H1 (cell line): Measurements from ENCODE around the gene TXNRD2. TPM values are rescaled to one million over a fixed set of nuclear protein-coding genes. Genes with fewer than 3 reads are reported as not detected.

Source experiments
- CTCF ChIA-PET: fragments of 300-600 bp; sonication (Branson Sonifier 250); formaldehyde crosslinking; loops from one replicate; lab custom pipeline; 2021; ENCODE audit not compliant: partially characterized antibody; lab: Charles Lee
- POLR2A ChIA-PET: fragments of 300-600 bp; sonication (Branson Sonifier 250); formaldehyde crosslinking; loops from one replicate; lab custom pipeline; 2021; ENCODE audit warnings: inconsistent platforms; ENCODE audit not compliant: partially characterized antibody; lab: Charles Lee
- DNase-seq, 2 experiments: peaks; one replicate each; pipeline versions ENCODE4 v3.0.0 to v3.0.0-alpha.2; 2010 to 2022; ENCODE audit warnings: low spot score in 2 of 2, low read depth in 1 of 2, mixed read lengths in 1 of 2
- FAIRE-seq: peaks from 2 replicates; lab custom pipeline; 2011; peaks lifted over from hg19 to GRCh38; lab: Jason Lieb, UNC
- H2AFZ ChIP-seq: 2 replicates; pipeline ENCODE4 v1.8.1; 2012; ENCODE audit warnings: low read length, inconsistent platforms
- H2AK5ac ChIP-seq: 2 replicates; pipeline ENCODE4 v1.6.1; 2013; ENCODE audit warnings: low read depth, low read length
- H2BK120ac ChIP-seq: replicated peaks from 2 replicates; pipeline ENCODE3; 2013; ENCODE audit warnings: low read depth, low read length, inconsistent platforms
- H2BK12ac ChIP-seq: 2 replicates; pipeline ENCODE4 v1.6.1; 2013; ENCODE audit warnings: low read depth, low read length
- H2BK15ac ChIP-seq: 2 replicates; pipeline ENCODE4 v1.6.1; 2013; ENCODE audit warnings: low read length
- H2BK20ac ChIP-seq: 2 replicates; pipeline ENCODE4 v1.6.1; 2013; ENCODE audit warnings: low read length
- H2BK5ac ChIP-seq: 2 replicates; pipeline ENCODE4 v1.6.1; 2013; ENCODE audit warnings: low read depth, low read length
- H3K14ac ChIP-seq: 2 replicates; pipeline ENCODE4 v1.6.1; 2013; ENCODE audit warnings: inconsistent platforms; ENCODE audit not compliant: insufficient read length
- H3K18ac ChIP-seq: 2 replicates; pipeline ENCODE4 v1.6.1; 2013; ENCODE audit warnings: low read length; ENCODE audit errors: extremely low read depth
- H3K23ac ChIP-seq: 2 replicates; pipeline ENCODE4 v1.6.1; 2013; ENCODE audit warnings: inconsistent platforms; ENCODE audit not compliant: insufficient read length
- H3K23me2 ChIP-seq: 2 replicates; pipeline ENCODE4 v1.6.1; 2013; ENCODE audit warnings: low read depth, low read length
- H3K27ac ChIP-seq: 2 replicates; pipeline ENCODE4 v1.6.1; 2011; ENCODE audit warnings: low read depth, low read length, inconsistent platforms
- H3K27me3 ChIP-seq, 4 experiments: replicated peaks in 1 of 4; 1 replicate in 1 of 4; 2 replicates in 3 of 4; pipeline versions ENCODE4 v1.6.1 to v1.8.1; 2011 to 2013; ENCODE audit warnings: low read length in 3 of 4, mild to moderate bottlenecking in 3 of 4, inconsistent platforms in 2 of 4, mixed read lengths in 2 of 4, moderate library complexity in 1 of 4; ENCODE audit not compliant: control insufficient read depth in 3 of 4, insufficient read depth in 3 of 4; ENCODE audit errors: extremely low read depth in 1 of 4
- H3K36me3 ChIP-seq, 4 experiments: 2 replicates each; pipeline versions ENCODE4 v1.6.1 to v1.8.1; 2011 to 2013; ENCODE audit warnings: mild to moderate bottlenecking in 4 of 4, low read length in 3 of 4, moderate library complexity in 2 of 4, control low read depth in 1 of 4, inconsistent platforms in 1 of 4; ENCODE audit not compliant: insufficient read depth in 4 of 4, control insufficient read depth in 2 of 4
- H3K4ac ChIP-seq: replicated peaks from 2 replicates; pipeline ENCODE3; 2013; ENCODE audit warnings: low read length, low read depth, mixed read lengths, inconsistent platforms; ENCODE audit not compliant: insufficient read length
- H3K4me1 ChIP-seq, 4 experiments: replicated peaks in 1 of 4; 1 replicate in 1 of 4; 2 replicates in 3 of 4; pipeline versions ENCODE4 v1.6.1 to v1.8.1; 2011 to 2013; ENCODE audit warnings: low read length in 3 of 4, inconsistent platforms in 2 of 4, mixed read lengths in 1 of 4; ENCODE audit not compliant: insufficient read depth in 4 of 4, control insufficient read depth in 3 of 4
- H3K4me2 ChIP-seq, 2 experiments: 2 replicates each; pipeline versions ENCODE4 v1.6.1 to v1.8.1; 2011 to 2013; ENCODE audit warnings: low read depth in 2 of 2, low read length in 2 of 2, control low read depth in 1 of 2, inconsistent platforms in 1 of 2, mild to moderate bottlenecking in 1 of 2; ENCODE audit not compliant: insufficient read depth in 1 of 2
- H3K4me3 ChIP-seq, 4 experiments: fragments of 200-600, 300-600 bp in 1 of 4; sonication (generic), shearing (Covaris generic), sonication (Bioruptor Twin) in 1 of 4; 2 replicates each; pipeline versions ENCODE4 v1.5.1 to v1.8.1; 2011 to 2016; ENCODE audit warnings: low read length in 4 of 4, low read depth in 3 of 4, control low read depth in 2 of 4, inconsistent platforms in 2 of 4, mild to moderate bottlenecking in 2 of 4, mixed read lengths in 1 of 4, moderate library complexity in 1 of 4; ENCODE audit not compliant: insufficient read depth in 2 of 4; ENCODE audit errors: extremely low read depth in 1 of 4
- H3K56ac ChIP-seq: replicated peaks from 2 replicates; pipeline ENCODE3; 2013; ENCODE audit warnings: low read depth, mild to moderate bottlenecking, mixed read lengths, low read length, inconsistent platforms; ENCODE audit not compliant: insufficient read length
- H3K79me1 ChIP-seq: 2 replicates; pipeline ENCODE4 v1.6.1; 2013; ENCODE audit warnings: low read depth, low read length, control low read depth
- H3K79me2 ChIP-seq, 2 experiments: 2 replicates each; pipeline versions ENCODE4 v1.6.1 to v1.8.1; 2012 to 2013; ENCODE audit warnings: low read length in 2 of 2, mild to moderate bottlenecking in 2 of 2, inconsistent platforms in 1 of 2; ENCODE audit not compliant: insufficient read depth in 2 of 2, control insufficient read depth in 1 of 2
- H3K9ac ChIP-seq, 4 experiments: replicated peaks in 1 of 4; 1 replicate in 1 of 4; 2 replicates in 3 of 4; pipeline versions ENCODE4 v1.6.1 to v1.8.1; 2011 to 2013; ENCODE audit warnings: low read depth in 3 of 4, low read length in 3 of 4, control low read depth in 2 of 4, mild to moderate bottlenecking in 2 of 4, moderate library complexity in 2 of 4, inconsistent platforms in 1 of 4; ENCODE audit errors: extremely low read depth in 1 of 4
- H3K9me3 ChIP-seq, 2 experiments: 2 replicates each; pipeline versions ENCODE4 v1.6.1 to v1.8.1; 2012 to 2013; ENCODE audit warnings: mild to moderate bottlenecking in 2 of 2, moderate library complexity in 2 of 2, control low read depth in 1 of 2, inconsistent platforms in 1 of 2, low read depth in 1 of 2, low read length in 1 of 2, mixed read lengths in 1 of 2; ENCODE audit not compliant: insufficient read depth in 2 of 2
- H4K20me1 ChIP-seq, 2 experiments: replicated peaks in 1 of 2; 2 replicates each; pipeline versions ENCODE3 to v1.8.1; 2011 to 2013; ENCODE audit warnings: inconsistent platforms in 2 of 2, low read length in 2 of 2, mild to moderate bottlenecking in 1 of 2; ENCODE audit not compliant: insufficient read depth in 2 of 2, control insufficient read depth in 1 of 2
- H4K5ac ChIP-seq: 2 replicates; pipeline ENCODE4 v1.6.1; 2013; ENCODE audit warnings: low read length, low read depth, mixed read lengths, inconsistent platforms; ENCODE audit not compliant: insufficient read length
- H4K8ac ChIP-seq: 2 replicates; pipeline ENCODE4 v1.8.0; 2013; ENCODE audit warnings: mild to moderate bottlenecking, moderate library complexity, low read length, inconsistent platforms; ENCODE audit not compliant: insufficient read depth; ENCODE audit errors: extremely low read depth
- H4K91ac ChIP-seq: replicated peaks from 2 replicates; pipeline ENCODE3; 2013; ENCODE audit warnings: low read length, mixed read lengths, inconsistent platforms; ENCODE audit not compliant: insufficient read length
- CEBPB ChIP-seq: IDR thresholded peaks from 2 replicates; pipeline ENCODE4 v1.6.1; 2012; ENCODE audit warnings: low read depth, low read length
- SUZ12 ChIP-seq: fragments of 200-600 bp; sonication (generic); IDR thresholded peaks from 2 replicates; pipeline ENCODE4 v1.6.1; 2012; ENCODE audit warnings: mild to moderate bottlenecking, inconsistent platforms, low read length, moderate library complexity, mixed read lengths
- WGBS, 2 experiments: shearing (Covaris generic) in 1 of 2; methylation state at CpG; one replicate each; pipeline versions ENCODE4 v1.1.6 to v1.1.7; 2013 to 2015; ENCODE audit warnings: low lambda C conversion rate in 2 of 2, mixed read lengths in 2 of 2, inconsistent platforms in 1 of 2, low coverage in 1 of 2, missing lambda C conversion rate in 1 of 2; ENCODE audit not compliant: insufficient replicate concordance in 2 of 2, insufficient coverage in 1 of 2, insufficient read length in 1 of 2; ENCODE audit errors: extremely low coverage in 1 of 2, missing lambda C conversion rate in 1 of 2; 5-methylcytosine and 5-hydroxymethylcytosine counted together
- polyA plus RNA-seq, 7 experiments: library from polyadenylated mRNA; depleted of rRNA in 3 of 7; stranded (reverse) in 5 of 7; unstranded in 2 of 7; fragments of >200 nt in 5 of 7; fragments of 200-250 nt in 2 of 7; gene quantifications; 1 replicate in 5 of 7; 2 replicates in 1 of 7; 4 replicates in 1 of 7; pipeline versions ENCODE4 v1.2.1 to v1.2.3, GENCODE V29; 2011 to 2013; ENCODE audit warnings: missing spikeins in 2 of 7, mixed read lengths in 2 of 7
- total RNA-seq: library from RNA; stranded (reverse); fragmentation: NEBNext Ultra II Directional; extraction: Animal tissue kit (Norgen Biotek cat#: 25700); gene quantifications from 2 replicates; pipeline ENCODE4 v1.2.1, GENCODE V29; 2021

The TXNRD2 gene
- total and polyA plus RNA-seq, 2 of the 8 experiments (the other 6 are each of a cell fraction or from before 2014, with no cell fraction given): 14.8 to 21.9 TPM

DNA sequence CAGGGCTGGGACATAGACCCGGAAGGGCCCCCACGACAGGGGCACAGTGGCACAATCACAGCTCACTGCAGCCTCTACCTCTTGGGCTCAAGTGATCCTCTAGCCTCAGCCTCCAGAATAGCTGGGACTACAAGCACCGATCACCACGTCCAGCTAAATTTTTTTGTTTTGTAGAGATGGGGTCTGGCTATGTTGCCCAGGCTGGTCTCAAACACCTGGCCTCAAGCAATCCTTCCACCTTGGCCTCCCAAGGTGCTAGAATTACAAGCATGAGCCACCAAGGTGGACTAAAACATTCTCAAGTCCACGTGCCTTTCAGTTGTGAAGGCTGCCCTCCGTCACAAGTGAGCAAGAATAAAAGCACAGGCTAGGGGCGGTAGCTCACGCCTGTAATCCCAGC, 10.1 kb downstream of the TXNRD2 start:
- no peaks in the 10 kb centered on the region for H3K23me2 ChIP-seq
- no peak overlapping the region for H2BK120ac ChIP-seq
- H4K8ac ChIP-seq: no peak overlapping the region
- no peak overlapping the region for H4K91ac ChIP-seq
- H2BK12ac ChIP-seq: no peak overlapping the region
- H3K56ac ChIP-seq: no peak overlapping the region
- no peak overlapping the region for H3K23ac ChIP-seq
- H2BK20ac ChIP-seq: no peak overlapping the region
- H3K9me3 ChIP-seq: no peaks in the 10 kb centered on the region
- no peaks in the 10 kb centered on the region for H3K4me1 ChIP-seq
- H2AK5ac ChIP-seq: no peak overlapping the region
- H3K18ac ChIP-seq: no peak overlapping the region
- no peaks in the 10 kb centered on the region for H3K36me3 ChIP-seq
- no peaks in the 10 kb centered on the region for H3K27me3 ChIP-seq
- H3K27ac ChIP-seq: no peak overlapping the region
- H3K4me2 ChIP-seq: no peak overlapping the region
- no peak overlapping the region for H2BK15ac ChIP-seq
- no peak overlapping the region for H2AFZ ChIP-seq
- FAIRE-seq (no peak), DNase-seq (no peak)
- POLR2A ChIA-PET: no interaction called here
- H2BK5ac ChIP-seq: no peak overlapping the region
- CTCF ChIA-PET: interaction anchor here (0.8 to 1.5 kb wide), 3 partner anchors 11 to 151 kb away, joined by 3 to 4 read pairs (median 4); no protein-coding TSS in a partner anchor
- H3K9ac ChIP-seq: no peak overlapping the region
- H3K4ac ChIP-seq: no peak overlapping the region
- 93% methylated on average over 8 of the region's 8 CpGs; no CpG with 5 or more reads in 1 of the 2 experiments for WGBS, 2 experiments
- no peaks in the 10 kb centered on the region for H3K79me1 ChIP-seq
- peaks cover 0 to 1% of the 10 kb centered on the region in 2 experiments for H4K20me1 ChIP-seq
- H3K4me3 ChIP-seq: no peak overlapping the region
- H4K5ac ChIP-seq: no peak overlapping the region
- H3K79me2 ChIP-seq: no peaks in the 10 kb centered on the region
- H3K14ac ChIP-seq: no peak overlapping the region
- TF ChIP-seq CEBPB (no peak), SUZ12 (no peak)
